ENCODE data around the gene AK8. TPM values are rescaled to one million over a fixed set of nuclear protein-coding genes. Genes with fewer than 3 reads are reported as not detected.

The AK8 gene
- total RNA-seq, 1 donor from 2014 or later, result not detected

DNA sequence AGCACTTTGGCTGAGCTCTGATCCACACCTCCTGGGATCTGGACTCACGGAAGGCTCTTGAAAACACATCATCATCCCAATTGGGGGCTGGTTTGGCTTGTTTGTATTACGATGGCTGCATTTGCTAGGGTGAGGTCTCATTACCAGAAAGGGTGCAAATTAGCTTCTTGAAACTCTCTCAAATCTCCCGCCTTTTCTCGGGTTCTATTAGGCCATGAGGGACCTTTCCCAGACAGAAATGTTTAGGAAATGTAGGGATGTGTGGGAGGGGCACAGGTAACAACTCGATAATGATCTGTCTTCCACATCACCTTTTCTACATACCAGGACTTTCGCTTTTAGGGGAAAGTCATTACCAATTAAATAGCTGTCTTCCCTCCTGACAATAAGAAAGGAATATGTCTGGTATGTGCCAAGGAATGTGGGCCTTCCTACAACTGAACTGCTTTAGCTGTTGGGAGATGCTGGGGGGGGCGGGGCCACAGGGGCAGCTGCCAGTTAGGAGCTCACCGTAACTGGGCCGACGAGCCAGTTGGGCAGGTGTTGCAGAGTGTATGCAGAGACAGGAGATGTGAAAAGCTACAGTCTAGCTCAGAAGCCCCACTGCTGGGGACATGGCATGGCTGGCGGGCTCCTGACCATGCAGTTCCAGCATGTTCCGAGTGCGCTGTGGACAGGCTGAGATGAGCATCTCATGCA, 71.2 kb downstream of the AK8 start:
- intact Hi-C loops (cut with micrococcal nuclease), result no loop called here
- H3K4me3 Mint-ChIP-seq, result no peak overlapping the region
- DNase-seq (ENCODE audit: low spot score), result no peak
- no peaks in the 10 kb centered on the region for H3K36me3 Mint-ChIP-seq (ENCODE audit: low read depth)
- H3K27me3 Mint-ChIP-seq (ENCODE audit: insufficient read depth), result peaks cover 27% of the 10 kb centered on the region
- peaks cover 5% of the 10 kb centered on the region for H3K4me1 Mint-ChIP-seq (ENCODE audit: low read depth)
- no peak overlapping the region for H3K27ac Mint-ChIP-seq
- no peaks in the 10 kb centered on the region for H3K9me3 Mint-ChIP-seq

DNA sequence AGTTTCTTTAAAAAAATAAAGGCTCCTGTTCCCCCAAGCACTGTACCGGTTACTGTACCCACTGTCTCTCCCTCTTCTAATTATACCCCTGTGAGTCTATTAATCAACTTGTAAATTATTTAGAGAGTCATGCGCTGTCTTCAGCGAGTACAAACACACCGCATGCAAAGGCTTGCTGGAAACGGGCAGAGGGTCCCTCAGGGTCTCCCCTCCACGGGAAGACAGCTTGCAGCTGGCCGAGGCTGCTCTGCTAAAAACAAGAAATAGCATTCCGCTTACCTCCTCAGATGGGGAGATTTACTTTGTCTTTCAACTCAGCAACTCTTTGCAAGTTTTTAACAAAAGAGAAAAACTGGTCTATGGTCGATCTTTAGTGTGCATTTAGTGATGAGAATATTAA, 71.8 kb downstream of the AK8 start:
- Mint-ChIP-seq H3K36me3 (ENCODE audit: low read depth) (no peaks in the 10 kb centered on the region), H3K4me1 (ENCODE audit: low read depth) (peaks cover 5% of the 10 kb centered on the region), H3K4me3 (no peak overlapping the region), H3K27me3 (ENCODE audit: insufficient read depth) (peaks cover 25% of the 10 kb centered on the region), H3K27ac (no peak overlapping the region), H3K9me3 (no peaks in the 10 kb centered on the region)
- intact Hi-C loops (cut with micrococcal nuclease), result no loop called here
- DNase-seq (ENCODE audit: low spot score), result no peak

DNA sequence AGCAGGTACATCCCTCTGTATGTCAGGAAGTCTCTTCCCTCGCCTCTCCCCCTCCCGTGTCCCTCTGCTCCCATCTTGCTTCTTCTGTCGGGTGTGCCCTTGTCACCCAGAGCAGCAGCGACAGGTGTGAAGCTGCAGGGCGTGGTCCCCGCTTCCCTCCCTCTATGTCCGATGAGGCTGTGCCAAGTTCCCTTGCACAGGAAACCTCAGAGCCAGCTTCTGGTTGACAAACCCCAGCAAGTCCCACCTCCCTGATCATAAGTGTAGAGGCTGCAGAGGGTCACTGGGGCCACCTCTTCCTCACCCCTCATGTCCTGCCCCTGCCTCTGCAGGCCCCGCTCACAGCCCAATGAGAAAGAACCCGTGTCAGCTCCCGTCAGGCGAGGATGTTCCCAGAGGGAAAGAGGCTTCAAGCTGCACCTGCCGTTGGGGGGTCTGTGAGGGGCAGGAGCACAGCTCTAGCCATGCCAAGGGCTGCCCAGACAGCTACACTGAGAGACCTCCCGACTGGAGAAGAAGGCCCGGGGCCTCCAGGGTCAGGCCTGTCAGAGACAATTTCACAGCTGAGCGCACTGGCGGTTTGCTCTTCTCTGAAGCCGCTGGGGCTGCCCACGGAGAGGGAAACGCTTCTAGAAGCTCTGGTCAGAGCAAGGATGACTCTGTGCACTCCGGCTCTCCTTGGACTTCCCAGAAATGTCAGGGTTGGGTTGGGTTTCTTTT, 73.3 kb downstream of the AK8 start:
- H3K36me3 Mint-ChIP-seq (ENCODE audit: low read depth), result no peaks in the 10 kb centered on the region
- no peak for DNase-seq (ENCODE audit: low spot score)
- peaks cover 12% of the 10 kb centered on the region for H3K4me1 Mint-ChIP-seq (ENCODE audit: low read depth)
- peaks cover 16% of the 10 kb centered on the region for H3K27me3 Mint-ChIP-seq (ENCODE audit: insufficient read depth)
- no peak overlapping the region for H3K4me3 Mint-ChIP-seq
- H3K9me3 Mint-ChIP-seq, result no peaks in the 10 kb centered on the region
- intact Hi-C loops (cut with micrococcal nuclease), result loop anchor here (5.0 kb wide), 2 partner anchors 98 to 212 kb away; no protein-coding TSS in a partner anchor
- no peak overlapping the region for H3K27ac Mint-ChIP-seq

GRCh38 chr9:132802121-132802795, 75.8 kb downstream of the AK8 start:
- peaks cover 16% of the 10 kb centered on the region for H3K27me3 Mint-ChIP-seq (ENCODE audit: insufficient read depth)
- H3K27ac Mint-ChIP-seq, result no peak overlapping the region
- H3K36me3 Mint-ChIP-seq (ENCODE audit: low read depth), result no peaks in the 10 kb centered on the region
- DNase-seq (ENCODE audit: low spot score), result no peak
- peaks cover 12% of the 10 kb centered on the region for H3K4me1 Mint-ChIP-seq (ENCODE audit: low read depth)
- no peaks in the 10 kb centered on the region for H3K9me3 Mint-ChIP-seq
- intact Hi-C loops (cut with micrococcal nuclease), result loop anchor here (5.0 kb wide), 2 partner anchors 100 to 210 kb away; no protein-coding TSS in a partner anchor
- no peak overlapping the region for H3K4me3 Mint-ChIP-seq

GRCh38 chr9:132801659-132802058, 76.4 kb downstream of the AK8 start:
- intact Hi-C loops (cut with micrococcal nuclease), result loop anchor here (2.0 to 5.0 kb wide), 3 partner anchors 33 to 209 kb away; no protein-coding TSS in a partner anchor
- no peak overlapping the region for H3K4me3 Mint-ChIP-seq
- peaks cover 16% of the 10 kb centered on the region for H3K27me3 Mint-ChIP-seq (ENCODE audit: insufficient read depth)
- H3K27ac Mint-ChIP-seq, result no peak overlapping the region
- no peaks in the 10 kb centered on the region for H3K9me3 Mint-ChIP-seq
- H3K4me1 Mint-ChIP-seq (ENCODE audit: low read depth), result peaks cover 12% of the 10 kb centered on the region
- DNase-seq (ENCODE audit: low spot score), result no peak
- no peaks in the 10 kb centered on the region for H3K36me3 Mint-ChIP-seq (ENCODE audit: low read depth)

DNA sequence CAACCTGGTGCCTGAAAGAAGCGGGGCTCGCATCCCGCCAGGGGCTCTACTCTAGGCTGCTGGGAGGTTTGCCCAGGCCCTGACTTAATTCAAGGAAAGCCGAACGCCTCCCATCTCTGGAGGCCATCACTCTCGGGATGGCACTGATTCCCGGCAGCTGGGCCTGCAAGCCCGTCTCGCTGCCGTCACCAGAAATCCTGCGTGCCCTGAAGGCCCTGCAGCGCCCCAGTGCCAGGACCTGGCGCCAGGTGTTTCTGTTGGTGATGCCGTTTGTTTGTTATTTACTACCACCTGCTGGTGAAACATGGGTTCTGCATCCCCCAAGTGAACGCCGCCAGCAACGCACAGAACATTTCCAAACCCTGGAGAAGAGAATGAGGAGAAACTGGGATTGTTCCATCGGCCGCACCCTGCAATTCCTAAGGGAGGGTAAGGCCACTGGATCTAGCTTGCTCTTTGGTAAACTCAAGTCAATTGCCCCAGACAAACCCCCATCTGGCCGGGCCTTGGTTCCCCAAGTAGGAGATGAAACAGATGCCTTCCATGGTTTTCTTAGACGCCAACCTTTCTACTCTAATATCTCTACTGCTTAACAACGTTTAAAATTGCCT, 77.9 kb downstream of the AK8 start:
- Mint-ChIP-seq H3K4me3 (no peak overlapping the region), H3K27ac (no peak overlapping the region), H3K27me3 (ENCODE audit: insufficient read depth) (peaks cover 23% of the 10 kb centered on the region), H3K4me1 (ENCODE audit: low read depth) (peaks cover 12% of the 10 kb centered on the region), H3K36me3 (ENCODE audit: low read depth) (no peaks in the 10 kb centered on the region), H3K9me3 (no peaks in the 10 kb centered on the region)
- intact Hi-C loops (cut with micrococcal nuclease), result loop anchor here (1.0 to 5.0 kb wide), 6 partner anchors 31 to 388 kb away; no protein-coding TSS in a partner anchor
- DNase-seq (ENCODE audit: low spot score), result peak; percentile 46

- Mint-ChIP-seq H3K9me3 (no peaks in the 10 kb centered on the region), H3K27ac (no peak overlapping the region), H3K36me3 (ENCODE audit: low read depth) (no peaks in the 10 kb centered on the region), H3K27me3 (ENCODE audit: insufficient read depth) (peaks cover 28% of the 10 kb centered on the region), H3K4me3 (no peak overlapping the region), H3K4me1 (ENCODE audit: low read depth) (peaks cover 8% of the 10 kb centered on the region)
- DNase-seq (ENCODE audit: low spot score), result no peak
- intact Hi-C loops (cut with micrococcal nuclease), result loop anchor here (2.0 kb wide), 1 partner anchor 18 kb away; no protein-coding TSS in a partner anchor
These were observed 79.0 kb downstream of the AK8 start for GRCh38 chr9:132798817-132799790.

- no peak for DNase-seq (ENCODE audit: low spot score)
- no peaks in the 10 kb centered on the region for H3K36me3 Mint-ChIP-seq (ENCODE audit: low read depth)
- H3K9me3 Mint-ChIP-seq, result no peaks in the 10 kb centered on the region
- H3K4me1 Mint-ChIP-seq (ENCODE audit: low read depth), result peaks cover 8% of the 10 kb centered on the region
- no peak overlapping the region for H3K4me3 Mint-ChIP-seq
- peaks cover 27% of the 10 kb centered on the region for H3K27me3 Mint-ChIP-seq (ENCODE audit: insufficient read depth)
- intact Hi-C loops (cut with micrococcal nuclease), result loop anchor here (2.0 kb wide), 1 partner anchor 17 kb away; no protein-coding TSS in a partner anchor
- no peak overlapping the region for H3K27ac Mint-ChIP-seq
These were observed 80.0 kb downstream of the AK8 start for GRCh38 chr9:132797861-132798659.

- no peaks in the 10 kb centered on the region for H3K9me3 Mint-ChIP-seq
- H3K27ac Mint-ChIP-seq, result no peak overlapping the region
- no peaks in the 10 kb centered on the region for H3K36me3 Mint-ChIP-seq (ENCODE audit: low read depth)
- H3K4me1 Mint-ChIP-seq (ENCODE audit: low read depth), result peaks cover 8% of the 10 kb centered on the region
- H3K27me3 Mint-ChIP-seq (ENCODE audit: insufficient read depth), result peaks cover 34% of the 10 kb centered on the region
- H3K4me3 Mint-ChIP-seq, result no peak overlapping the region
- DNase-seq (ENCODE audit: low spot score), result no peak
- intact Hi-C loops (cut with micrococcal nuclease), result no loop called here
These were observed 82.4 kb downstream of the AK8 start for GRCh38 chr9:132795511-132796303.

- Mint-ChIP-seq H3K36me3 (ENCODE audit: low read depth) (no peaks in the 10 kb centered on the region), H3K4me3 (no peak overlapping the region), H3K27ac (no peak overlapping the region), H3K27me3 (ENCODE audit: insufficient read depth) (peaks cover 34% of the 10 kb centered on the region), H3K9me3 (no peaks in the 10 kb centered on the region), H3K4me1 (ENCODE audit: low read depth) (no peaks in the 10 kb centered on the region)
- DNase-seq (ENCODE audit: low spot score), result no peak
- intact Hi-C loops (cut with micrococcal nuclease), result no loop called here
These were observed 83.2 kb downstream of the AK8 start for GRCh38 chr9:132794730-132795380.

Data from activated T-helper 1 cell treated with anti-CD3 and anti-CD28 coated beads, Interleukin-12 subunit alpha, Interleukin-12 subunit beta, Interleukin-2, Interleukin-4 antibody, amounts not matched to agents 30 ng/mL and 10 ng/mL and 1 ng/mL, durations not matched to agents 14 hours and 24 hours and 36 hours (primary cell).